ENCODE data around the gene ASAH2. TPM values are rescaled to one million over a fixed set of nuclear protein-coding genes. Genes with fewer than 3 reads are reported as not detected.

Gene ASAH2
- polyA plus RNA-seq, 4 donors = 2.8 to 4.3 (median 3.4) TPM

- DNase-seq (ENCODE audit: low read depth in 4 of 4, low spot score in 3 of 4) = no peak
Measured at GRCh38 chr10:50210876-50211275, 40.4 kb downstream of the ASAH2 start.

Other genes starting within 250 kb of the ASAH2 start
- 10 to 100 TPM; 46.0 to 83.0 (median 71.9) TPM for gene WASHC2A, start 183.6 kb downstream of the ASAH2 start, polyA plus RNA-seq (ENCODE audit: insufficient read length in 4 of 4)